ENCODE measurements around the gene DTHD1. TPM values are rescaled to one million over a fixed set of nuclear protein-coding genes. Genes with fewer than 3 reads are reported as not detected.

Gene DTHD1
- total and polyA plus RNA-seq, 10 of the 15 experiments (the other 5 are each of a cell fraction or from before 2014, with no cell fraction given): 0.05 to 2.8 (median 1.4) TPM

- no peak for TF ChIP-seq EGR1 (IDR thresholded peaks at IDR 0.05; ENCODE audit: borderline replicate concordance in 1 of 2, low read depth in 2 of 2, low read length in 2 of 2)
Observed at GRCh38 chr4:36303426-36304137, 22.2 kb downstream of the DTHD1 start (continued).

- RAD21 ChIA-PET (ENCODE audit: unreplicated experiment): no interaction called here
- WGBS (ENCODE audit: insufficient coverage, insufficient replicate concordance, low lambda C conversion rate, missing lambda C conversion rate): 0% methylated on average over 1 of the region's 1 CpG
- Histone ChIP-seq H3K4me1 (ENCODE audit: control insufficient read depth, insufficient read depth, low read length) (peaks cover 5% of the 10 kb centered on the region; the same call in 1 of the 2 replicates), H3K27ac (ENCODE audit: control insufficient read depth, insufficient read depth) (no peak overlapping the region), H2AFZ (ENCODE audit: control insufficient read depth, low read depth, low read length) (no peak overlapping the region), H3K4me2 (ENCODE audit: control insufficient read depth, insufficient read depth) (no peak overlapping the region), H4K20me1 (ENCODE audit: control insufficient read depth, insufficient read depth) (no peaks in the 10 kb centered on the region), H3K79me2 (ENCODE audit: control insufficient read depth, insufficient read depth, low read length) (no peaks in the 10 kb centered on the region), H3K27me3 (replicated peaks in 1 of 2; ENCODE audit: control insufficient read depth in 2 of 2, insufficient read depth in 2 of 2, low read length in 1 of 2) (no peaks in the 10 kb centered on the region), H3K36me3 (ENCODE audit: control insufficient read depth in 2 of 2, insufficient read depth in 2 of 2, low read length in 1 of 2) (no peaks in the 10 kb centered on the region), H3K4me3 (no peak overlapping the region), H3K9me3 (replicated peaks; ENCODE audit: control insufficient read depth, insufficient read depth, low read length) (no peaks in the 10 kb centered on the region), H3K9ac (ENCODE audit: control insufficient read depth, insufficient read depth, low read length) (no peak overlapping the region)
- BruUV-seq (replicated peaks): no TSS peak
- TF ChIP-seq EED (IDR thresholded peaks at IDR 0.05; ENCODE audit: low read depth): no peak
- no peak for TF ChIP-seq ZBTB11 (CRISPR knock-in tag; IDR thresholded peaks at IDR 0.05)
- TF ChIP-seq BMI1 (IDR thresholded peaks at IDR 0.05; ENCODE audit: borderline replicate concordance): no peak
- TF ChIP-seq ZNF24 (IDR thresholded peaks at IDR 0.05): 0 out of 2 replicates have a peak, but pooled peaks have one; percentile 3
- TF ChIP-seq NR2C1 (IDR thresholded peaks at IDR 0.05): no peak
- TF ChIP-seq STAT3 (IDR thresholded peaks at IDR 0.05; ENCODE audit: low read depth, low read length): no peak
- TF ChIP-seq HDGF (IDR thresholded peaks at IDR 0.05): no peak
- TF ChIP-seq TBL1XR1 (IDR thresholded peaks at IDR 0.05; ENCODE audit: low read depth, low read length): no peak
- 0 out of 2 replicates have a peak, but pooled peaks have one; percentile 2 for TF ChIP-seq DPF2 (IDR thresholded peaks at IDR 0.05)
- DNase-seq (ENCODE audit: low read depth, low spot score) (no peak), FAIRE-seq (no peak), ATAC-seq (peak; percentile 56)
- CTCF ChIA-PET: interaction anchor here (1.3 kb wide), 1 partner anchor 96 kb away, joined by 6 read pairs; no protein-coding TSS in a partner anchor
- SMC1A ChIA-PET (ENCODE audit: uncharacterized antibody, unreplicated experiment): interaction anchor here (1.3 to 2.2 kb wide), 4 partner anchors 10 to 61 kb away, joined by 3 to 6 read pairs (median 4); no protein-coding TSS in a partner anchor
- intact Hi-C loops (cut with micrococcal nuclease; ENCODE audit: unreplicated experiment) (loop anchor here (2.0 kb wide), 1 partner anchor 17 kb away; no protein-coding TSS in a partner anchor), in situ Hi-C loops (cut with MboI) (no loop called here)
- POLR2A ChIA-PET: no interaction called here
Observed at GRCh38 chr4:36304138-36304681, 22.8 kb downstream of the DTHD1 start.
